Aorta (tissue), 5 donors: ENCODE data around the gene PFKP. TPM values are rescaled to one million over a fixed set of nuclear protein-coding genes. Genes with fewer than 3 reads are reported as not detected.

ENCODE experiments used
- ATAC-seq: fragments of 200-7000 bp; cut with Tn5 transposase; one replicate; pipeline ENCODE4 v1.9.1; 2022; ENCODE audit warnings: moderate library complexity; ENCODE audit not compliant: low FRiP score
- DNase-seq, 2 donors: peaks; one replicate each; pipeline ENCODE4 v3.0.0-alpha.2; 2020
- H3K27ac ChIP-seq, 2 donors: one replicate each; pipeline ENCODE4 v1.5.1; 2013; ENCODE audit warnings: low read length in 2 of 2, mild to moderate bottlenecking in 2 of 2, moderate library complexity in 2 of 2, control low read depth in 1 of 2, inconsistent platforms in 1 of 2, low read depth in 1 of 2
- H3K27me3 ChIP-seq, 2 donors: one replicate each; pipeline ENCODE4 v1.6.1; 2013; ENCODE audit warnings: control low read depth in 1 of 2, low read length in 1 of 2, mild to moderate bottlenecking in 1 of 2, moderate library complexity in 1 of 2; ENCODE audit not compliant: insufficient read depth in 2 of 2, control insufficient read depth in 1 of 2
- H3K36me3 ChIP-seq, 2 donors: one replicate each; pipeline ENCODE4 v1.6.1; 2013; ENCODE audit warnings: control low read depth in 1 of 2, low read length in 1 of 2, mild to moderate bottlenecking in 1 of 2; ENCODE audit not compliant: insufficient read depth in 2 of 2, control insufficient read depth in 1 of 2
- H3K4me1 ChIP-seq, 2 donors: one replicate each; pipeline ENCODE4 v1.6.1; 2013; ENCODE audit warnings: low read length in 2 of 2, control low read depth in 1 of 2, mild to moderate bottlenecking in 1 of 2, moderate library complexity in 1 of 2; ENCODE audit not compliant: insufficient read depth in 2 of 2, control insufficient read depth in 1 of 2
- H3K4me3 ChIP-seq, 2 donors: one replicate each; pipeline ENCODE4 v1.5.1; 2013; ENCODE audit warnings: low read length in 2 of 2, control low read depth in 1 of 2, mild to moderate bottlenecking in 1 of 2
- H3K9me3 ChIP-seq: one replicate; pipeline ENCODE4 v1.6.1; 2013; ENCODE audit warnings: mild to moderate bottlenecking, low read length; ENCODE audit not compliant: control insufficient read depth
- WGBS, 2 donors: extraction: QIAGEN DNeasy Blood & Tissue Kit; methylation state at CpG; one replicate each; pipeline ENCODE4 v1.1.7; 2013; 5-methylcytosine and 5-hydroxymethylcytosine counted together
- intact Hi-C, 2 donors: fragments of 100-400 bp; cut with DNase I; formaldehyde crosslinking; loops; one replicate each; pipeline versions ENCODE4 v1.14.2 to v1.15.0; 2022
- polyA plus RNA-seq, 2 donors: library from polyadenylated mRNA; stranded (reverse); fragments of 200-250 nt; gene quantifications; one replicate each; pipeline ENCODE4 v1.2.3, GENCODE V29; 2013
- total RNA-seq, 2 donors: library from RNA; stranded (reverse); fragmentation: NEBNext Ultra II Directional; extraction: Animal tissue kit (Norgen Biotek cat#: 25700); gene quantifications; one replicate each; pipeline ENCODE4 v1.2.1, GENCODE V29; 2021
- donor health status: healthy with polysubstance abuse.
- donor health status: Bipolar disorder and iron deficiency.
- donor health status: DM: no; HTN: no; CAD: no.
- donor health status: DM: no; HTN: no; CAD: no.
- donor health status: DM: yes; HTN: yes; CAD: no.

The PFKP gene
- total and polyA plus RNA-seq, 4 donors = 40.3 to 167 (median 119) TPM

DNA sequence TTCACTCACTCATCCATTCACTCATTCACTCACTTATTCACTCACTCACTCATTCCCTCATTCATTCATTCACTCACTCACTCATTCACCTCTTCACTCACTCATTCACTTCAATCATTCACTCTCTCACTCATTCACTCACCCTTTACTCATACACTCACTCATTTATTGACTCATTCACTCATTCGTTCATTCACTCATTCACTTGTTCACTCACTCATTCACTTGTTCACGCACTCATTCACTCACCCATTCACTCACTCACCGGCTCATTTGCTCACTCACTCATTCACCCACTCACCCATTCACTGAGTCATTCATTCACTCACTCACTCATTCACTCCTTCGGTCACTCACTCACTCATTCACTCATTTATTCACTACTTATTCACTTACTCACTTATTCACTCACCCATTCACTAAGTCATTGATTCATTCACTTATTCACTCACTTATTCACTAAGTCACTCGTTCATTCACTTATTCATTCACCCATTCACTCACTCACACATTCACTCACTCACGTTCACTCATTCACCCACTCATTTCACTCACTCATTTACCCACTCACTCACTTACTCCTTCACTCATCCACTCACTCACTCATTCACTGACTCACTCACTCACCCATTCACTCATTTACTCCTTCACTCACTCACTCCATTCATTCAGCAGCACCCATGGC is 4.7 kb upstream of the PFKP start:
- DNase-seq = no peak
- Histone ChIP-seq H3K9me3 (no peaks in the 10 kb centered on the region), H3K4me3 (no peak overlapping the region), H3K4me1 (no peaks in the 10 kb centered on the region), H3K36me3 (no peaks in the 10 kb centered on the region), H3K27me3 (no peaks in the 10 kb centered on the region), H3K27ac (no peak overlapping the region)
- ATAC-seq = no peak
- WGBS, 2 donors = 46 to 59% methylated on average over 5 to 6 of the region's 6 CpGs
- intact Hi-C loops = no loop called here

DNA sequence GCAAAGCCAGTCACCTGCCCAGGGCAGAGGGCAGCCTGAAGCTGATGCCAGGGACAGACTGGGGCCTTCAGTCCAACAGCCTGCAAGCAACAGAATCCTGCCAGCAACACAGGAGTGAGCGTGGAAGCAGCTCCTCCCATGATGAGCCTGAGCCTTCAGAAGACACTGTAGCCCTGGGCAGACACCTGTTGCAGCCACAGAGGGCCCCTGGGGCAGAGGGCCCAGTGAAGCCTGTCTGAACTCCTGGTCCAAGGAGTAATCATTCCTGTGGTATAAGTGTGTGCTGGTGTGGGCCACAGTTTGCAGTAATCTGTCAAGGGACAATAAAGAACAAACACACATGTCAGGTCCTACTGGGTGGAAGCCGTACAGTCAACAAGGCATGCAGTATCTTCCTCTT is 2.9 kb upstream of the PFKP start:
- Histone ChIP-seq H3K27me3 (no peaks in the 10 kb centered on the region), H3K27ac (no peak overlapping the region), H3K36me3 (no peaks in the 10 kb centered on the region), H3K4me1 (no peaks in the 10 kb centered on the region), H3K4me3 (no peak overlapping the region), H3K9me3 (no peaks in the 10 kb centered on the region)
- no peak for DNase-seq
- intact Hi-C loops = no loop called here
- WGBS, 2 donors = 88 to 97% methylated on average over 2 of the region's 2 CpGs
- no peak for ATAC-seq

DNA sequence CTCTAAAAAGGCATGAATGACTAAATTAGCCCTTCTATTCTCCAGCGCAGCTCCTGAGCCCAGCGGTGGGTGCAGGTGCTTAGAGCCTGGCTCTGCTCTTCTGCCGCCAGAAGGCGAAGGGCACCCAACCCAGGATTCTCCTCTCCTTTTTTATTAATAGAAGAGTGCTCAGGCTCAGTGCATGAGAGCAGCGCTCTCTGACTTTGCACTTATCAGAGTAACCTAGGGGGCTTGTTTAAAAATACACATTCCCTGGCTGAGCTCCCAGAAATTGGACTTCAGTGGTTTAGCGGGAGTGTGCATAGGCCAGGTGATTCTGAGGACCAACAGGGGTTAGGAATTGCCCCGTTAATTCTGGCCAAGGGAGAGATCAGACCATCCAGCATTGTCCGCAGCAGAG is 1.7 kb upstream of the PFKP start:
- Histone ChIP-seq H3K4me1 (no peaks in the 10 kb centered on the region), H3K9me3 (no peaks in the 10 kb centered on the region), H3K27ac (no peak overlapping the region), H3K27me3 (no peaks in the 10 kb centered on the region), H3K36me3 (no peaks in the 10 kb centered on the region), H3K4me3 (no peak overlapping the region)
- intact Hi-C loops = loop anchor here in 1 of 2 donors (5.0 kb wide), 1 partner anchor 42 kb away; no protein-coding TSS in a partner anchor
- no peak for DNase-seq
- ATAC-seq = no peak
- 67 to 69% methylated on average over 8 of the region's 8 CpGs for WGBS, 2 donors

DNA sequence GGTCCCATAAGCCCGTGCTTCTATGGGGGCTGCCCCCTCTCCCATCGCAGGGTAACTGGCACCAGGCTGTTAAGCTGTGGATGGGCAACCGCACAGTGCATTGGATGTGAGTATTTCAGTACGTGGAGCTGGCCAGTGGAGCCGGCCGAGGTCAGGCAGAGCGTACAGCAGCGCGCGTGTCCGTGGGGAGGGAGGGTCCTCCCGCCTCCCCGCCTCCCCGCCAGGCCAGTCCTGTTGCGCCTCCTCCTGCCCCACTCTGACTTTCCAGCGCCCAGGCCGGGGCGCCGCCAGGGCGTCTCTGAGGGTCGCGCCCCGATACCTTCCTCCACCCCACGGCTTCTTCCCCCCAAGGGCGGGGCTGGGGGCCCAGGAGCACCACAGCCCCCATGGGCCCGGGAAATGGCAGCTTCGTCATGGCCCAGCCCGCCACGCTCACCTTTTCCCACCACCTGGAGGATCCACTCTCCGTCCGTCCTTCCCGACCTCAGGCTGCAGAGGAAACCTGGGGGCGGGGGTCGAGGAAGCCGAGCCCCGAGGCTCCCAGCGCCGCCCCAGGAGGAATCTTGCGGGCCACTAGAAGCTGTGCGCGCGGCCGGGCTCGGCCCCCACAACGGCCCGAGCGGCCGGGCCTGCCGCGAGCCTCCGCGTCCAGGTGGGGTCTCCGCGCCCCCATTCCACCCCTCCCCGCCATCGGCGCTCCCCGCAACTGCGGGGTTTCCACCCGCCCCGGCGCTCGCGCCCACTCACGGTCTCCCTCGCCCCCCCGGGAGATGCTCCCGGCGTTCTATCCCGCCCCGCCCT is 831 bp upstream of the PFKP start:
- WGBS, 2 donors = 3% methylated on average over 47 to 71 of the region's 71 CpGs
- Histone ChIP-seq H3K4me1 (no peaks in the 10 kb centered on the region), H3K27me3 (no peaks in the 10 kb centered on the region), H3K9me3 (no peaks in the 10 kb centered on the region), H3K4me3 (peak overlapping the region; percentile 74 to 88), H3K27ac (no peak overlapping the region), H3K36me3 (no peaks in the 10 kb centered on the region)
- ATAC-seq = peak; percentile 5
- intact Hi-C loops = loop anchor here in 1 of 2 donors (5.0 kb wide), 1 partner anchor 41 kb away; no protein-coding TSS in a partner anchor
- peak in 1 of 2 donors; percentile 80 for DNase-seq

DNA sequence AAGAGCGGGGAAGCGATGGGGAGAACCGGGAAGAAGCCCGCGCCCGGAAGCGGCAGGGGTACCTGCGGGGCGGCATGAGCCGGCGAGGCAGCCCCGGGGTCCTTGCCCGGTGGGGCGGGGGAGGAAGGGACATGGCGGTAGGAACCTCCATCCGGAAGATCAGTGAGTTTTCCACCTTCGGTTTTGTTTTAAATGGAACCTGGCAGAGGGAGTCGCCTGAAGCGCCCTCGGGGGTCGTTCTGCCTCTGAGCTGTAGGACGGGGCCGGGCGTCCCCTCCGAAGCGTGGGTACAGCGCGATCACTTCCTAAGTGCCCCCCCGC is 471 bp downstream of the PFKP start:
- Histone ChIP-seq H3K9me3 (no peaks in the 10 kb centered on the region), H3K4me1 (peaks cover 0 to 4% of the 10 kb centered on the region in 2 donors), H3K27me3 (no peaks in the 10 kb centered on the region), H3K36me3 (no peaks in the 10 kb centered on the region), H3K27ac (no peak overlapping the region), H3K4me3 (peak overlapping the region; percentile 74 to 88)
- no peak for DNase-seq
- 0% methylated on average over 28 to 29 of the region's 29 CpGs for WGBS, 2 donors
- intact Hi-C loops = loop anchor here (2.0 to 5.0 kb wide), 2 partner anchors 23 to 39 kb away; no protein-coding TSS in a partner anchor
- ATAC-seq = peak; percentile 1

DNA sequence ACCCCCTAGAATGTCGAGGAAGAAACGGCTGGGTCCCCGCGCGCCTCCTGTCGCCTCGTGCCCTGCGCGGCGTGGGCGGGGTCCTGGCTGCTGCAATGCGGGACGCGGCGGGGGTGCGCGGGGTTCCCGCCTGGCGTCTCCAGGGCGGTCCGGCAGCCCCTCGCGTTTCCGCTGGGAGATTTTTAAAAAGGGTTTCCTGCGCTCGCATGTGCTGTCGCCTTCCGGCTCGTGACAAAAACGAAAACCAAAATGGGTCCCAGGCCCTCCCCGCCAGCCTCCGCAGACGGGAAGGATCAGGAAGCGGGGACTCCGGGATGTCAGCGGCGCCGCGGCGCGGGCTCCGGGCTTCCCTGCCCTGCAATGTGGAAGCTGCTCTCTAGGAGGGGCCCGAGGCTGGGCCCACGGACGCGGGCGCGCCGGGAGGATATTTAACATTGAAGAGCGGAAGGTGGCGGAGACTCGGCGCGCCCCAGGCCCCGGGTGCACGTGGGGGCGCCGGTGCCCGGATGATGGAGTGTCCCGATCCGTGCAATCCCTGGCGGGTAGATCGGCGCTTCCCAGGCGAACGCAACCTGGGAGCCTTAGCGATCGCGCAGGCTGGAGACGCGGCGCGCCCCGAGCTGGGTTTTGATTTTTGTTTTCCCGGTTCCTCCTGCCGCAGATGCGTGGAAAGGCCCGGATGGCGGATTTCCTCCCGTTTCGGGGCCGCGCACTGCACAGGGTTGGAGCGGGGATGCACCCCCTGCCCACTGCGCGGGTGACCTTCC is 1.0 kb downstream of the PFKP start:
- H3K27ac ChIP-seq = no peak overlapping the region
- no peaks in the 10 kb centered on the region for H3K9me3 ChIP-seq
- no peaks in the 10 kb centered on the region for H3K27me3 ChIP-seq
- H3K36me3 ChIP-seq = no peaks in the 10 kb centered on the region
- H3K4me1 ChIP-seq = peaks cover 0 to 4% of the 10 kb centered on the region in 2 donors
- 0% methylated on average over 81 to 86 of the region's 86 CpGs for WGBS, 2 donors
- H3K4me3 ChIP-seq = peak overlapping the region; percentile 74 to 88
- peak; percentile 81 for ATAC-seq
- intact Hi-C loops = loop anchor here (2.0 to 5.0 kb wide), 2 partner anchors 22 to 39 kb away; no protein-coding TSS in a partner anchor
- DNase-seq = peak; percentile 75 to 88

DNA sequence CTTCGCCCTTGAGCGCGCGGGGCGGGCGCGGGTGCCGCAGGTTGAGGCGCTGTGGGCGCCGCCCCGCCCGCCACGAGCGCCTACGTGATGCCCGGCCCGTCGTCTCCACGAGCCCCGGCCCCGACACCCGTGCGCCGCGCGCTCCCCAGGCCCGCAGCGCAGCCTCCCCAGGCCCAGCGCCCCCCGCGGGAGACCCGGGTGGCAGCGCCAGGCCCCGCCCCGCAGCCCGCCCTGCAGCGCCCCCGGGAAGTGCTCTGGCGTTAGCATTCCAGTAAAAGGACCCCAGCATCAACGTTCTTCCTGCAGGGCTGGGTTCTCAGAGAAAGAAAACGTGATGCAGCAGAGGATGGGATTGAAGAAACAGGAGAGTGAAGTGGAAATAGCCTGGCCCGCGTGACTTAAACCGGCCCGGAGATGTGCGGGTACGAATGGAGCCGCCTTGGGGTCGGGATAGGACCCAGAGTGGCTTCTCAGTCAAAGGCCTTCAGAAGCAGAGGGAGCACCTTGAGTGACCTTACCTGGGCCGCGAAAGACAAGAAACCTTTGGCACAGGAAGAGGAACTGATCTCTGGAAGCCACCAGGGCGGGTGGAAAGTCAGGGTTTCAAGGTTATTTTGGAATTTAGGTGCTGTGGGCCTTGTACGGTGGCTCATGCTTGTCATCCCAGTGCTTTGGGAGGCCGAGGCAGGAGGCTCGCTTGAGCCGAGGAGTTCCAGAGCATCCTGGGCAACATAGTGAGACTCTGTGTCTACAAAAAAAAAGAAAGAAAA is 1.8 kb downstream of the PFKP start:
- DNase-seq (peak in 1 of 2 donors; percentile 76), ATAC-seq (peak; percentile 13)
- no peak overlapping the region for H3K27ac ChIP-seq
- no peaks in the 10 kb centered on the region for H3K27me3 ChIP-seq
- peak overlapping the region; percentile 74 to 88 for H3K4me3 ChIP-seq
- WGBS, 2 donors = 13 to 14% methylated on average over 57 of the region's 57 CpGs
- no peaks in the 10 kb centered on the region for H3K9me3 ChIP-seq
- no peaks in the 10 kb centered on the region for H3K36me3 ChIP-seq
- H3K4me1 ChIP-seq = peaks cover 0 to 4% of the 10 kb centered on the region in 2 donors
- intact Hi-C loops = loop anchor here (2.0 to 5.0 kb wide), 2 partner anchors 22 to 38 kb away; no protein-coding TSS in a partner anchor

DNA sequence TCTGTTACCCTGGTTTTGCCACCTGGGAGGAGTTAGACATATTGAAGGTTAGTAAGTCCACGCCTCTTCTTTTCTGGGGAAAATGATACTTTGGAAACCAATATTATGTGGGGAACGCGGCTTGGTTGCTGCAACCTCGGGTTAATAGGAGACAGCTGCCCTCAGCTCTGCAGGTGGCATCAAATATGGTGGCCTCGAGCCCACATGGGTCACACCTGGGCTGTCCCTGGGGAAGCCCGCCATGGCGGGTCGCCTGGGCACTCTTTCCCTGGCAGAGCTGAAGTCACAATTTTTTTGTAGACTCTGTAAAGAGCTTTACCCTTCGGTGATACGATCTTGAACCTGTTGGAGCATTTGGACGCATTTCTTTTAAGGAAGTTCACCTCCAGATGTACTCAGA is 2.5 kb downstream of the PFKP start:
- intact Hi-C loops = loop anchor here (2.0 to 5.0 kb wide), 2 partner anchors 21 to 37 kb away; no protein-coding TSS in a partner anchor
- no peaks in the 10 kb centered on the region for H3K9me3 ChIP-seq
- no peak for DNase-seq
- no peak overlapping the region for H3K27ac ChIP-seq
- no peak overlapping the region for H3K4me3 ChIP-seq
- peaks cover 0 to 4% of the 10 kb centered on the region in 2 donors for H3K4me1 ChIP-seq
- H3K36me3 ChIP-seq = no peaks in the 10 kb centered on the region
- no peak for ATAC-seq
- WGBS, 2 donors = 96 to 98% methylated on average over 11 of the region's 11 CpGs
- no peaks in the 10 kb centered on the region for H3K27me3 ChIP-seq
